Measurements from ENCODE around the gene RIN3.

The RIN3 gene

GRCh38 chr14:92487513-92488133 lies 26.0 kb upstream of the RIN3 start:
- DNase-seq: no peak

GRCh38 chr14:92489394-92490238 lies 24.0 kb upstream of the RIN3 start:
- DNase-seq: no peak

GRCh38 chr14:92490239-92490959 lies 23.2 kb upstream of the RIN3 start:
- DNase-seq: no peak

GRCh38 chr14:92491782-92492181 lies 21.8 kb upstream of the RIN3 start:
- DNase-seq: no peak

GRCh38 chr14:92492258-92492657 lies 21.3 kb upstream of the RIN3 start:
- no peak for DNase-seq

GRCh38 chr14:92493024-92493423 lies 20.6 kb upstream of the RIN3 start:
- no peak for DNase-seq

GRCh38 chr14:92493492-92493891 lies 20.1 kb upstream of the RIN3 start:
- no peak for DNase-seq

- no peak for DNase-seq
Observed at GRCh38 chr14:92494512-92494911, 19.1 kb upstream of the RIN3 start.

GRCh38 chr14:92495027-92495426 lies 18.6 kb upstream of the RIN3 start:
- no peak for DNase-seq

GRCh38 chr14:92496191-92496857 lies 17.3 kb upstream of the RIN3 start:
- DNase-seq: no peak

GRCh38 chr14:92497391-92497790 lies 16.2 kb upstream of the RIN3 start:
- no peak for DNase-seq

- no peak for DNase-seq
Observed at GRCh38 chr14:92499234-92499633, 14.3 kb upstream of the RIN3 start.

GRCh38 chr14:92500491-92500941 lies 13.1 kb upstream of the RIN3 start:
- no peak for DNase-seq

- no peak for DNase-seq
Observed at GRCh38 chr14:92501891-92502351, 11.7 kb upstream of the RIN3 start.

- no peak for DNase-seq
Observed at GRCh38 chr14:92502541-92503286, 10.9 kb upstream of the RIN3 start.

GRCh38 chr14:92503756-92504491 lies 9.7 kb upstream of the RIN3 start:
- no peak for DNase-seq

GRCh38 chr14:92505826-92506225 lies 7.8 kb upstream of the RIN3 start:
- no peak for DNase-seq

- no peak for DNase-seq
Observed at GRCh38 chr14:92506231-92506630, 7.3 kb upstream of the RIN3 start.

- DNase-seq: peak; percentile 80
Observed at GRCh38 chr14:92507174-92507768, 6.3 kb upstream of the RIN3 start.

GRCh38 chr14:92510972-92511371 lies 2.6 kb upstream of the RIN3 start:
- no peak for DNase-seq

Measured in NCI-H524 treated with DMSO at 0.1 percent for 48 hours (cell line).